Inflammatory macrophage treated with lipopolysaccharide for 1 hour (primary cell): ENCODE measurements around the gene RNF175.
"Not testable (repeated sequence)": the region's sequence is repeated elsewhere in the genome, so short reads cannot be mapped to it uniquely, and the experiment has no call there.

ENCODE experiments used
- DNase-seq, 2 donors: peaks; one replicate each; pipeline ENCODE4 v3.0.0-alpha.2; 2020 to 2022

Gene RNF175

DNA sequence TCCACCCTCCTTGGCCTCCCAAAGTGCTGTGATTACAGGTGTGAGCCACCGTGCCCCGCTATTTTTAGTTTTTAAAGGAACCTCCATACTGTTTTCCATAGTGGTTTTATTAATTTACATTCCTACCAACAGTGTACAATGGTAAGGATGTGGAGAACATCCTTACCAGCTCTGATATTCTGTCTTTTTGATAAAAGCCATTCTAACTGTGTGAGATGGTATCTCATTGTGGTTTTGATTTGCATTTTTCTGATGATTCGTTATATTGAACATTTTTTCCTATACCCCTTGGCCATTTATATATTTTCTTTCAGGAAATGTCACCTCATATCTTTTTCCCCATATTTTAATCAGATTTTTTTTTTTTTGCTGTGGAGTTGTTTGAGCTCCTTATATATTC lies 90.0 kb downstream of the RNF175 start:
- no peak for DNase-seq

DNA sequence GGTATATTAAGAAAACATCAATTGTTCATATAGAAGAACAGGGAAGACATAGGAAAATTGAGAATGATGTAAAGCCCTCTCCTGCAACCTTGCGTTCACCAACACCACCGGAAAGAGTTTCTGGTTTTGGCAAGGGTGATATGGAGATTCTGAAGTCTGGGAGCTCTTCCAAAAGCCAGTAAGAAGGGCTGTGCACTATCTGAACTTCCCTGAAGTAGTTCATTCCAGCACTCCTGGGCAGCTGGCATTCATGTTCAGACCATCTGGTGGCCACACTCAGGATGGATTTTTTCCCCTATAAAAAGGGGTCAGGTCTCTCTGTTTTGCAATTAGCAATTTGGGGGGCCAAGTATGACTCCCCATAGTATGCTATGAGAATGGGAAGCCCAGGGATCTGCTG lies 91.2 kb downstream of the RNF175 start:
- DNase-seq: no peak

DNA sequence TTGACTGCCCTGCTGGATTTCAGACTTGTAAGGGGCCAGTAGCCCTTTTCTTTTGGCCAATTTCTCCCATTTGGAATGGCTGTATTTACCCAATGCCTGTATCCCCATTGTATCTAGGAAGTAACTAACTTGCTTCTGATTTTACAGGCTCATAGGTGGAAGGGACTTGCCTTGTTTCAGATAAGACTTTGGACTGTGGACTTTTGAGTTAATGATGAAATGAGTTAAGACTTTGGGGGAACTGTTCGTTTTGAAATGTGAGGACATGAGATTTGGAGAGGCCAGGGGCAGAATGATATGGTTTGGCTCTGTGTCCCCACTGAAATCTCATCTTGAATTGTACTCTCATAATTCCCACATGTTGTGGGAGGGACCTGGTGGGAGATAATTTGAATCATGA lies 93.3 kb downstream of the RNF175 start:
- not testable (repeated sequence) for DNase-seq

DNA sequence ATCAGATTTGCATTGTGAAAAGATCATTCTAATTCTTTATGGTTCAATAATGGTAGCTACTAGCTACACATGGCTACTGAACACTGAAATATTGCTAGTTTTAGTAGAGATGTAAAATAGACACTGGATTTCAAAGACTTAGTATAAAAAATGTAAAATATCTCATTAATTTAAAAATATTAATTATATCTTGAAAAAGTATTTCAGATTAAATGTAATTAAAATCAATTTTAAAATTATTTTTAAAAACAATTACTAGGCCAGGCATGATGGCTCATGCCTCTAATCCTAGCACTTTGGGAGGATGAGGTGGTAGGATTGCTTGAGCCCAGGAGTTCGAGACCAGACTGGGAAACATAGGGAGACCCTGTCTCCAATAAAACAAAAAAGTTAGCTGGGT lies 96.2 kb downstream of the RNF175 start:
- no peak for DNase-seq

DNA sequence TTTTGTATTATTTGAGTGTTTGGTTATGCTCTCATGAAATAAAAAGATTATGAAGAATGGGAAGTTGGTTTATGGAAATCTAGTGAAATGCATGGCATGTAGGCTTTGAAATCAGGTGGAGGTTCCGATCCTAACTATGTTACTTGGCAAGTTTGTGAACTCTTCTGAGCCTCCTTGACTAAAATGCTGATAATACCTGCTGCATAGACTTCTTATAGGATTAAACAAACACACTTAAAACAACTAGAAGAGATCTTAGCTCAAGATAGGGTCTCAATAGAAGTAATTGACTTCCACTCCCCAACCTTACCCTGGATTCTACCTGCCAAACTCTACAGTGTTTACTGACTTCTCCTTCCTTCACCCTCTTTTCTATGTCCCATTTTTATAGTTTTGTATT lies 97.9 kb downstream of the RNF175 start:
- DNase-seq: no peak

DNA sequence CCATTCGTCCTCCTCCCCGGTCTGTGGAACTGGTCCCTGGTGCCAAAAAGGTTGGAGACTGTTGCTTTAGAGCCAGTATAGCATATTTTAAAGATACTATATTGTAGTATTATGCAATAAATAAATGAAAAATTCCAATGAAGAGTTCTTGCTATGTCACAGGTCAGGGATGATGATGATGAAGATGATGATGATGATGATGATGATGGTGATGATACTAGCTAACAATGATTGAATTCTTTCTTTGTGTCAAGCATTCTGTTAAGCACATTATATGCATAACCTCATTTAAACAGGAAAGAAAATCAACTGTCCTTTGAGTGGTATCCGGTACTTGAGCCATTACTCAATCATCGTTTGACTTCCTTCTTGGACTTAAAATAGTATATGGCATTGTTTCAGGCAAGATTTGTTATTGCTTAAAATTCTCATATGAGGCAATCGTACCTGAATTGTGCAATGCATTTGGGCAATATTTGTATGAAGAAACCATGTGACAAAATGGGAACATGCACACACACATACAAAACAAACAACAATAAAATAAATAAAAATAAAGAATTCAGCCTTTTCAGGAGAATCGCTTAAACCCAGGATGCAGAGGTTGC lies 98.5 kb downstream of the RNF175 start:
- DNase-seq: peak; percentile 94 to 99
